T-helper 17 cell (primary cell): ENCODE data around the gene TUBB6. TPM values are rescaled to one million over a fixed set of nuclear protein-coding genes. Genes with fewer than 3 reads are reported as not detected.

ENCODE experiments used
- ATAC-seq: fragments of 150-1000 bp; cut with Tn5 transposase; 2 replicates; pipeline ENCODE4 v1.10.0; 2021; ENCODE audit warnings: mild to moderate bottlenecking, moderate library complexity
- DNase-seq, 3 donors: peaks; one replicate each; pipeline versions ENCODE4 v3.0.0 to v3.0.0-alpha.2; 2020 to 2021
- H3K9me3 ChIP-seq: one replicate; pipeline ENCODE4 v1.7.0; 2013; ENCODE audit warnings: low read length, mild to moderate bottlenecking; ENCODE audit not compliant: control insufficient read depth, poor library complexity, severe bottlenecking
- H3K27ac Mint-ChIP-seq: one replicate; pipeline ENCODE4 v1.8.0; 2022; ENCODE audit warnings: mild to moderate bottlenecking, moderate library complexity, mixed read lengths
- H3K27me3 Mint-ChIP-seq: one replicate; pipeline ENCODE4 v1.8.0; 2022; ENCODE audit warnings: mixed read lengths
- H3K36me3 Mint-ChIP-seq: one replicate; pipeline ENCODE4 v1.8.0; 2022; ENCODE audit warnings: low read depth, mixed read lengths
- H3K4me1 Mint-ChIP-seq: one replicate; pipeline ENCODE4 v1.8.0; 2022; ENCODE audit warnings: mild to moderate bottlenecking, mixed read lengths
- H3K4me3 Mint-ChIP-seq: one replicate; pipeline ENCODE4 v1.8.0; 2022; ENCODE audit warnings: mild to moderate bottlenecking, moderate library complexity, mixed read lengths
- total RNA-seq, 4 donors: library from RNA in 2 of 4; stranded (reverse) in 2 of 4; gene quantifications; one replicate each; pipeline ENCODE4 v1.2.3 and lab custom pipeline; 2022 to 2026

The TUBB6 gene
- total RNA-seq, 2 donors from 2014 or later: 1.5 to 8.0 TPM

DNA sequence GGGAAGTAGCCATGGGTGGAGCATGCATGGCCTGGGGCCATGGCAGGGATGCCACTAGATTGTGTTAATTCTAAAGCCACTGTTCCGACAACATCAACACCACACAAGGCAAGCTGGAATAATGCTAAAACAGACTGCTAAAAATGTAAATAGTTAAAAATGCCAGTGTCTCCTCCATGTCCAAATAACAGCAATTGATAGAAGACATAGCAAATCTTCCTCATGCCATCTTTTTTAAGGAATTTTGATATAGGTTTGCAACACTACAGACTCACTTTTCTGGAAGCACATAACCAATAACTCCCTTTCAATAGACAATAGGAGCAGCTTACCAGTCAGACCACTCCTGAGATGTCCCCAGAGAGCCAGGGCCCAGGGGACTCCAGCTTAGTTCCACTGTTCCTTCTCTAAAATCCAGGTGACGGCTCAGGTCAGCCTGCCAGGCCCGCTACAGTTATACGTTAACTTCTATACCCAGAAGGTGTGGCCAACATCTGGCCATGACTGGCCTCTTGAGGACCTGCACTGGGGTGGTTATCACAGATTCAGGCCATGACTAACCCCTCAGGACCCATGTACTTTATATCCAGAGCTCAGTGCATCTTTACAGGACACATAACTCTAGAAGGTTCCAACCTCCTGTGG lies 20.3 kb downstream of the TUBB6 start:
- peaks cover 5% of the 10 kb centered on the region for H3K36me3 Mint-ChIP-seq
- ATAC-seq (no peak), DNase-seq (no peak)
- no peak overlapping the region for H3K4me3 Mint-ChIP-seq
- H3K27me3 Mint-ChIP-seq: no peaks in the 10 kb centered on the region
- H3K4me1 Mint-ChIP-seq: peaks cover 5% of the 10 kb centered on the region
- H3K9me3 ChIP-seq: no peaks in the 10 kb centered on the region
- no peak overlapping the region for H3K27ac Mint-ChIP-seq

DNA sequence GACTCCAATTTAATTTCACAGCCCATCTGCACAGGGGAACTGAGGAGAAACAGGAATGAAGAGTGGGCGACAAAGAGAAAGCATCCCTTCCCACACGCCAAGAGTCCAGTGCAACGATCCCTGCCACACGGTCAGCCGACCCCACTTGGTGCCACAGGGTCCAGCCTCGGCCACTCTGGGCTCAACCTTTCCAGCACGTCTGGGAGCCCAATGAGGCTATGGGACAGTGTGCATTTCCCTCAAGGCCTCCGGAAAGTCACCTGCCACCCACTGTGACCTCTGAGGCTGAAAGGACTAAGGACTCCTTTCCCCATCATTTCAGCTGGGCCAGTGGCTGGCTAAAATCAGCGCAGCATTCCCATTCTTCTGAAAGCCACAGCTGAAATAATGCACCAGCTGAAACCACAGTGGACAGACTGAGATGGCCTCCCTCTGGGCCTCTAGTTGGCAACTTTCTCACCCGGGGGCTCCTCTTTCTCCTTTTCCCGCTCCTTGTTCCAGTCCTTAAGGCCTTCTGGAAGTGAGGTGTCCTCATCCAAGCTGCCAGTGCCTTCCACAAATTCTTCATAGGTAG lies 21.2 kb downstream of the TUBB6 start:
- H3K27me3 Mint-ChIP-seq: no peaks in the 10 kb centered on the region
- peaks cover 6% of the 10 kb centered on the region for H3K36me3 Mint-ChIP-seq
- no peaks in the 10 kb centered on the region for H3K9me3 ChIP-seq
- no peak overlapping the region for H3K4me3 Mint-ChIP-seq
- no peak for DNase-seq
- H3K27ac Mint-ChIP-seq: no peak overlapping the region
- no peak for ATAC-seq
- H3K4me1 Mint-ChIP-seq: peaks cover 5% of the 10 kb centered on the region

DNA sequence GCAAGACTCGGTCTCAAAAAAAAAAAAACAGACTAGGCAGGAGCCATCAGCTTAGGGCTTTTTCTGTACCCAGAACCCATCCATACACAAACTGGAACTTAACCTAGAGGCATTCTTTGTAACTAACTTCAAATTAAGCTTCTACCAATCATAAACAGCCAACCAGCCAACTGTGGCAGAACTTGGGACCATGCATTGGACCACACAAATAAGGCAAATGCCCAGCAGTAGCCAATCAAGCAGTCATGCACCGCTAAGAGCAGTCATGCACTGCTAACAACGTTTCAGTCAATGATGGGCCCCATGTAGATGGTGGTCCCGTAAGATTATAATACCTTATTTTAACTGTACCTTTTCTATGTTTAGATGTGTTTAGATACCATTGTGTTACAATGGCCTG lies 22.7 kb downstream of the TUBB6 start:
- Mint-ChIP-seq H3K4me3 (no peak overlapping the region), H3K27ac (no peak overlapping the region), H3K4me1 (peaks cover 8% of the 10 kb centered on the region), H3K27me3 (no peaks in the 10 kb centered on the region), H3K36me3 (peaks cover 16% of the 10 kb centered on the region)
- no peaks in the 10 kb centered on the region for H3K9me3 ChIP-seq
- ATAC-seq: no peak
- DNase-seq: no peak

DNA sequence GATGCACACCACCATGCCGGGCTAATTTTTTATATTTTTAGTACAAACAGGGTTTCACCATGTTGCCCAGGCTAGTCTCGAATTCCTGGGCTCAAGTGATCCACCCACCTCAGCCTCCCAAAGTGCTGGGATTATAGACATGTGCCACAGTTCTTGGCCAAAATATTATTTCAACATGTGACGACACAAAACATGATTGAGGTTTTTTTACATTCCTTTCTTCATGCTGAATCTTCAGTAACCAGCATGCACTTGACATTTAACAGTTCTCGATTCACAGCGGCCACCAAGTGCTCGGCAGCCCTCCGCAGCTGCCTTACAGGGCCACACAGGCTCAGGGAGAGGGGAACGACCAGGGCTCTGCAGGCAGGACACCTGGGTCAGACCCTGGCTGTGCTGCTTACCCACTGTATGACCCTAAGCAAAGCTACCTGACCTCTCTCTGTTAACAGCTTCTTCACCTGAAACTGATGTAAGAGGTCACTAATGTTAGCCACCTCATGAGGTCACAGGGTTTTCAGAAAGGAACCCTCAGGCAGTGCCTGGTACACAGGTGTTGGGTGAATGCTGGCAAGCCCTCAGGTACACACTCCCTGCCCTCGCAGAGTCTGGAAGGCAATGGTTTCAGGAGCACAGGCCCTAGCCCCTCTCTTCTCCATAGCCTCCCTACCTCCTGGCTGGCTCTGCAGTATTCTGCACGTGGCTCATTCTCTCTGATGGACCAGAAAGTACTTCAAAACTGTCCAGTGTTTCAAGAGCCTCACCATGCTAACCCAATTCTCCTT lies 25.7 kb downstream of the TUBB6 start:
- Mint-ChIP-seq H3K27me3 (no peaks in the 10 kb centered on the region), H3K4me3 (no peak overlapping the region), H3K27ac (peak overlapping the region; percentile 53), H3K4me1 (peaks cover 6% of the 10 kb centered on the region), H3K36me3 (peaks cover 16% of the 10 kb centered on the region)
- no peak for DNase-seq
- ATAC-seq: no peak
- H3K9me3 ChIP-seq: no peaks in the 10 kb centered on the region

DNA sequence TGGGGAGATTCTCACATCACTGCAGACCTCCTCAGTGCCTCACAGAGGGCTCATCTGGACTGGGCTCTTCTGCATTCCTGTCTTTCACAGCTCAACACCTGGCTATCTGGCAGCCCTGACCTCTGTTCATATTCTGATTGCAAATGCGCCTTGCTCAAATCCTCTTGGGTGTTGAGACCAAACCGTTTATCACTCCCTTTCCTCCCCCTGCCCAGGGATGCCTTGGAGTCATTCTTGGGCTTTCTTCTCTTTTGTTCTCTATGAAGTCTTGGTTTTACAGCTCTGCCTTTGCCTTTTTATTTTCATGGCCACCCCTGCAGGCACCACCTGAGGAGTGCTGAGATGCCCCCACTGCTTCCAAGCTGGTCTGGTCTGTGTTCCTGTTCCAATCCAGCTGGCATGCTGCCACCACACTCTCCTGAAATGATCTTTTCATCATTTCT lies 26.3 kb downstream of the TUBB6 start:
- H3K9me3 ChIP-seq: no peaks in the 10 kb centered on the region
- peaks cover 16% of the 10 kb centered on the region for H3K36me3 Mint-ChIP-seq
- H3K27me3 Mint-ChIP-seq: no peaks in the 10 kb centered on the region
- H3K4me1 Mint-ChIP-seq: peaks cover 6% of the 10 kb centered on the region
- ATAC-seq: no peak
- H3K27ac Mint-ChIP-seq: peak overlapping the region; percentile 53
- H3K4me3 Mint-ChIP-seq: no peak overlapping the region
- no peak for DNase-seq

DNA sequence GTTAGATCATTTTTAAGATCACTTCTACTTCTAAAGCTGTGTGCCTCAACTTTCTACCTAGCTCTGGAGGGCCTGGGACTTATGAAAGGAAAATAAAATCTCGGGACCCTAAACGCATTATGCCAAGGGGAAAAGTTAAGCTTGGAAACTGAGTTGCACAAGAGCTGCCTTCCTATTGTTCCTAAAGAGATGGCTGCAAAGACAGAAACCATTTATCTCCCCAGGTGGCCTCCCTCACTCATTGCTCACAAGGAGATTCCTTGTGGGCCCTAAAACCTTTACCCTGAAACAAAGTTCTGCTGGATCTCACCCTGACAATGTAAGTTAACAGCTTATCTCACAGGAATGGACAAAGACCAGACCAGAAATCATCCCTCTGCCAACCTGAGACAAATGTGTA lies 26.8 kb downstream of the TUBB6 start:
- no peaks in the 10 kb centered on the region for H3K9me3 ChIP-seq
- DNase-seq (no peak), ATAC-seq (no peak)
- Mint-ChIP-seq H3K27ac (peak overlapping the region; percentile 53), H3K4me3 (no peak overlapping the region), H3K36me3 (peaks cover 14% of the 10 kb centered on the region), H3K27me3 (no peaks in the 10 kb centered on the region), H3K4me1 (peaks cover 6% of the 10 kb centered on the region)

DNA sequence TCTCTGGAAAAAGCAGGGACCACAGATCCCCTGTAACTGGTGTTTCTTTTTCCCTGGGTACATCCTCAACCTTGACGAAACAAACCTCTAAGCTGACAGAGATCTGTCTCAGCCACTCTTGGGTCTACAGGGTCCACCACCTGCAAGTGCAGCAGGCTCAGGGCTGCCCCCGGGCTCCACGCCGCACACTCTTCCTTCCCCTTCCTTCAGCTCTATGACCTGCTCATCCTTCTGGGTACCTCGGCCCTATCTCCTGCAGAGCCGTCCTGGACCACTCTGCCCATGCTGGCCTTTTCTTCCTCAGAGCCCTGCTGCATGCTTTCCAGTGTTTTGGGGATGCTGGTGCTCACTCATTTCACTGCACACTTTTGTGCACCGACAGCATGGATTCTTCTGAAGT lies 27.5 kb downstream of the TUBB6 start:
- peaks cover 6% of the 10 kb centered on the region for H3K4me1 Mint-ChIP-seq
- no peaks in the 10 kb centered on the region for H3K9me3 ChIP-seq
- H3K36me3 Mint-ChIP-seq: peaks cover 14% of the 10 kb centered on the region
- no peak for DNase-seq
- no peak overlapping the region for H3K4me3 Mint-ChIP-seq
- no peak for ATAC-seq
- no peaks in the 10 kb centered on the region for H3K27me3 Mint-ChIP-seq
- H3K27ac Mint-ChIP-seq: no peak overlapping the region

DNA sequence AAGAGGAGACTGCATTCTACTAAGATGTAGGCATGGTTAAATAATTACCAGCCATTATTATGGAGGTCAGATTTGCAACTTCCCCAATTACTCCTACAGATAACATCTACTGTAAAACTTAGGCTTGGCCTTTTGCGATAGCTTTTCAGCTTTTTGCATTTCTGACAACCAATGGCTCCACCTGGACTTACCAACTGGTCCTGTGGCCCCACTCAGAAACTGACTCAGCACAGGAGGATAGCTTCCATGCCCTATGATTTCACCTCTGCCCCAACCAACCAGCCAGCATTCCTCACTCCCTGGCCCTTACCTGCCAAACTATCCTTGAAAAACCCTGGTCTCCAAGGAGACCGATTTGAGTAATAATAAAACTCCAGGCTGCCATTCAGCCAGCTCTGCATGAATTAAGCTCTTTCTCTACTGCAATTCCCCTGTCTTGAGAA lies 28.2 kb downstream of the TUBB6 start:
- Mint-ChIP-seq H3K4me1 (peaks cover 6% of the 10 kb centered on the region), H3K27me3 (no peaks in the 10 kb centered on the region), H3K36me3 (peaks cover 14% of the 10 kb centered on the region), H3K27ac (no peak overlapping the region), H3K4me3 (no peak overlapping the region)
- DNase-seq: no peak
- no peak for ATAC-seq
- H3K9me3 ChIP-seq: no peaks in the 10 kb centered on the region

DNA sequence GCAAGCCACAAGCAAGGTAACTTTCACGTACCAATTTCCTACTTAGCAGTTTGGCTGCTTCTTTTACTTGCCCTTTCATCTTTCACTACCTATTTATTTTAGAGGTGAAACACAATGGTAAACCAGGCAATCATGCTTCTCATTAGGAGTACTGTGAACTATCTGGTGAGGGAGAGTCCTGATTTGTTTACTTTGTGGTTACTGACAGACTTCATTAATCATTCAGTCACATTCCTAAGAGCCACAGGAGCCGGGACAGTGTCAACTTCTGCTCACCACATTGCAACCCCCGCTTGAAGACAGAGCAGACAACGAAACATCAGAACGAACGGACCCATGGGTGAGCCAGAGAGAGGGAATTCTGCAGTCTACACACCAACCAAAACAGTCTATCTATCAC lies 28.8 kb downstream of the TUBB6 start:
- H3K36me3 Mint-ChIP-seq: peaks cover 14% of the 10 kb centered on the region
- DNase-seq (no peak), ATAC-seq (no peak)
- H3K4me3 Mint-ChIP-seq: no peak overlapping the region
- H3K4me1 Mint-ChIP-seq: peaks cover 6% of the 10 kb centered on the region
- no peaks in the 10 kb centered on the region for H3K9me3 ChIP-seq
- no peaks in the 10 kb centered on the region for H3K27me3 Mint-ChIP-seq
- H3K27ac Mint-ChIP-seq: no peak overlapping the region

DNA sequence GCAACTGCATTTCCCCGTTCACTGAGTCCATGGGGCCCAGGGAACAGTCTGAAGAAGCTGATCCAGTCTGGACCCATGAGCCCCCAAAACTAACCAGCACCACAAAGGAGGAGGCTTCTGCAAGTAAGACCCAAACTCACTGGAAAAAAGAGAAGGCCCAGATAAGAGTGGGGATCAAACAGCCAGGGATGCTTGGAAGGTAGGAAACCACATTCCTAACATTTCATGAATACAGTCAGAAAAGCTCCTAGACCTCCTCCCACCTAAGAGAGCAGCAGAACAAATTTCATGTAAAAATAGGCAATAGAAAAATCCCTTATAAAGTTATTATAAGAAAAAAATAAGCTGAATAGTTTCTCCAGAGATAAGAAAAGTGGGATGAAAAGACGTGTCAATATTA lies 30.3 kb downstream of the TUBB6 start:
- ATAC-seq: no peak
- peaks cover 16% of the 10 kb centered on the region for H3K36me3 Mint-ChIP-seq
- no peak overlapping the region for H3K4me3 Mint-ChIP-seq
- no peaks in the 10 kb centered on the region for H3K27me3 Mint-ChIP-seq
- H3K9me3 ChIP-seq: no peaks in the 10 kb centered on the region
- H3K4me1 Mint-ChIP-seq: peaks cover 6% of the 10 kb centered on the region
- no peak for DNase-seq
- no peak overlapping the region for H3K27ac Mint-ChIP-seq

DNA sequence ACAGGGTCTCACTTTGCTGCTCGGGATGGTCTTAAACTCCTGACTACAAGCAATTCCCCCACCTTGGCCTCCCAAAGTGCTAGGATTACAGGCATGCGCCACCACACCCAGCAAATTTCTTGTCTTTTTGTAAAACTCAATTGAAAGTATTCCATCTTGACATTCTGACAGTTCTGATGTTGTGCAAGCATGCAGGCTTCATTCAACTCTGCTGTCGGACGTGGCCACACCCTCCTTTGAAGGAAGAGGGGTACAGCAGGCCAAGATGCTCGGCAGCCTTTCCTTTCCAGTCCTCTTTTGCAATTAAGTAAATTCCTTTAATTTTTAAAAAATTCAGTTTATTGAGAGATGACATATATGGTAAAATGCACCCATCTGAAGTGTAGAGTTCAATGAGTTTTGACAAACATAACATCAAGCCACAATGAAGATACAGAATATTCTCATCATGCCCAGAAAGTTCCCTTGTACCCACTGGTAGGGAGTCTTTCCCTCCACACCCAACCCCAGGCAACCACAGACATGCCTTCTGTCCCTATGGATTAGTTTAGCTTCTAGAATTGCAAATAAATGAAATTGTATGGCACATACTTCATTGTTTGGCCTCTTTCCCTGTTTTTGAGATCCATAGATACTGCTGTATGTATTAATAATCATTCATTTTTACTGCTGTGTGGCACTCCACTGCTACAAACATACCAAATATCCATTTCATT lies 33.1 kb downstream of the TUBB6 start:
- DNase-seq (no peak), ATAC-seq (no peak)
- Mint-ChIP-seq H3K27ac (no peak overlapping the region), H3K36me3 (peaks cover 11% of the 10 kb centered on the region), H3K27me3 (no peaks in the 10 kb centered on the region), H3K4me3 (no peak overlapping the region), H3K4me1 (peaks cover 2% of the 10 kb centered on the region)
- no peaks in the 10 kb centered on the region for H3K9me3 ChIP-seq

DNA sequence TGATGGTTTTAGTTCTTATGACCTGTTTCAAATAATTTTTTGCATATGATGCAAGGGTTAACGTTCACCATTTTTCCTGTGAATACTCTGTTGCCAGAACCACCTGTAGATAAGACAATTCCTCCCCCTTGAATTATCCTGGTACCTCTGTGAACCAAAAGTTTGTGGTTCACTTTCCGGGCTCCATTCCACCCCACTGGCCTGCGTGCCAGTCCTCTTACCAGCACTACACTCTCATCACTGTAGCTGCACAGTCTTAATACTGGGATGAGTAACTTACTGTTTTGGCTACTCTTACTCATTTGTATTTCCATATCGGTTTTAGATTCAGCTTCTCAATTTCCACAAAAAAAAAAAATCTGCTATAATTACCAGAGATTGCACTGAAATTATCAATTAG lies 34.6 kb downstream of the TUBB6 start:
- no peak for ATAC-seq
- no peak for DNase-seq
- no peaks in the 10 kb centered on the region for H3K9me3 ChIP-seq
- Mint-ChIP-seq H3K4me3 (no peak overlapping the region), H3K27ac (no peak overlapping the region), H3K36me3 (peaks cover 12% of the 10 kb centered on the region), H3K4me1 (no peaks in the 10 kb centered on the region), H3K27me3 (no peaks in the 10 kb centered on the region)
